GM12878 (cell line): ENCODE results near the gene CCDC97. TPM values are rescaled to one million over a fixed set of nuclear protein-coding genes. Genes with fewer than 3 reads are reported as not detected.

Experiments
- CBFB ChIP-seq: IDR thresholded peaks from 2 replicates; pipeline ENCODE4 v1.6.1; 2016; ENCODE audit warnings: antibody characterized with exemption, low read depth
- CEBPZ ChIP-seq: fragments of 150-350 bp; IDR thresholded peaks from 2 replicates; pipeline ENCODE4 v1.6.1; 2016; ENCODE audit warnings: low read depth, low read length
- EED ChIP-seq: sonication (generic); IDR thresholded peaks from 2 replicates; pipeline ENCODE4 v1.6.1; 2016; ENCODE audit warnings: antibody characterized with exemption, low read depth
- EP300 ChIP-seq, 2 experiments: fragments of 150-350 bp in 1 of 2; IDR thresholded peaks; 2 replicates each; pipeline ENCODE4 v1.6.1; 2011 to 2012; ENCODE audit warnings: low read depth in 2 of 2, low read length in 2 of 2, borderline replicate concordance in 1 of 2, improper control_type of control experiment in 1 of 2, inconsistent platforms in 1 of 2; ENCODE audit not compliant: control insufficient read depth in 1 of 2
- GABPA ChIP-seq: IDR thresholded peaks from 2 replicates; pipeline ENCODE4 v1.6.1; 2014; ENCODE audit warnings: antibody characterized with exemption, low read depth, mild to moderate bottlenecking, inconsistent platforms
- KDM1A ChIP-seq: fragments of 200-600 bp; sonication (generic); IDR thresholded peaks from 2 replicates; pipeline ENCODE4 v1.6.1; 2016; ENCODE audit warnings: borderline replicate concordance
- MEF2A ChIP-seq: IDR thresholded peaks from 2 replicates; pipeline ENCODE4 v1.6.1; 2011; ENCODE audit warnings: low read depth, mild to moderate bottlenecking, low read length, moderate library complexity; ENCODE audit not compliant: insufficient read depth
- NKRF ChIP-seq: fragments of 450-650 bp; conservative IDR thresholded peaks from 2 replicates; pipeline ENCODE4 v1.6.1; 2017; ENCODE audit warnings: mild to moderate bottlenecking, moderate library complexity
- PAX8 ChIP-seq: fragments of 450-650 bp; IDR thresholded peaks from 2 replicates; pipeline ENCODE4 v1.6.1; 2017; ENCODE audit warnings: mild to moderate bottlenecking, moderate library complexity
- PBX3 ChIP-seq: IDR thresholded peaks from 2 replicates; pipeline ENCODE4 v1.6.1; 2011; ENCODE audit warnings: mild to moderate bottlenecking, low read depth, low read length, moderate library complexity; ENCODE audit not compliant: insufficient replicate concordance
- PML ChIP-seq: IDR thresholded peaks from 2 replicates; pipeline ENCODE4 v1.6.1; 2012; ENCODE audit warnings: low read length, inconsistent platforms
- POLR2AphosphoS2 ChIP-seq: IDR thresholded peaks from 2 replicates; pipeline ENCODE4 v1.6.1; 2011; ENCODE audit warnings: low read depth, mild to moderate bottlenecking, low read length, improper control_type of control experiment, moderate library complexity
- SIN3A ChIP-seq: IDR thresholded peaks from 2 replicates; pipeline ENCODE4 v1.6.1; 2012; ENCODE audit warnings: low read depth, low read length, improper control_type of control experiment
- SP1 ChIP-seq: IDR thresholded peaks from one replicate; pipeline ENCODE4 v1.6.1; 2011; ENCODE audit warnings: low read depth, low read length
- SUPT20H ChIP-seq: IDR thresholded peaks from 2 replicates; pipeline ENCODE4 v1.6.1; 2011; ENCODE audit warnings: low read depth, mild to moderate bottlenecking, low read length, moderate library complexity, borderline replicate concordance; ENCODE audit not compliant: control insufficient read depth
- ZBTB11 ChIP-seq: fragments of 450-650 bp; formaldehyde crosslinking; IDR thresholded peaks from 2 replicates; pipeline ENCODE4 v1.5.0; 2022; ENCODE audit warnings: mild to moderate bottlenecking, missing genetic modification characterization
- ZNF217 ChIP-seq: fragments of 450-650 bp; IDR thresholded peaks from 2 replicates; pipeline ENCODE4 v1.6.1; 2017; ENCODE audit warnings: antibody characterized with exemption, mild to moderate bottlenecking
- ZZZ3 ChIP-seq: IDR thresholded peaks from 2 replicates; pipeline ENCODE4 v1.6.1; 2011; ENCODE audit warnings: low read depth; ENCODE audit not compliant: control insufficient read depth, insufficient read length
- polyA plus RNA-seq, 11 experiments: library from polyadenylated mRNA; depleted of rRNA in 4 of 11; unstranded in 6 of 11; stranded (reverse) in 5 of 11; fragments of >200 nt; fragmentation: Nextera tagmentation in 4 of 11; fragmentation: Illumina TruSeq in 1 of 11; extraction: Ambion mirVana in 4 of 11; extraction: Trizol in 1 of 11; gene quantifications; 1 replicate in 1 of 11; 2 replicates in 10 of 11; pipeline versions ENCODE4 v1.2.1 to v1.2.3, GENCODE V29; 2011 to 2016; ENCODE audit warnings: inconsistent platforms in 2 of 11, missing spikeins in 2 of 11, low read depth in 1 of 11
- total RNA-seq, 4 experiments: library from RNA; depleted of rRNA in 3 of 4; stranded (reverse); fragments of >200 nt in 3 of 4; fragmentation: Illumina TruSeq in 1 of 4; extraction: Trizol in 1 of 4; gene quantifications; 2 replicates each; pipeline versions ENCODE4 v1.2.1 to v1.2.3, GENCODE V29; 2013 to 2021

The CCDC97 gene
- total and polyA plus RNA-seq, 10 of the 15 experiments (the other 5 are each of a cell fraction or from before 2014, with no cell fraction given) = 1.8 to 34.1 (median 18.8) TPM

GRCh38 chr19:41263850-41264580 lies 46.0 kb upstream of the CCDC97 start, which contains the start of gene HNRNPUL1 (continued):
- TF ChIP-seq NKRF (peak; percentile 86; the same call in 1 of the 2 replicates), POLR2AphosphoS2 (no peak; the same call in 1 of the 2 replicates), GABPA (peak; percentile 85), SUPT20H (no peak), ZNF217 (no peak), ZBTB11 (CRISPR knock-in tag) (no peak), EP300 (IDR thresholded peaks at IDR 0.05; ENCODE audit: borderline replicate concordance in 1 of 2, control insufficient read depth in 1 of 2, low read depth in 2 of 2, low read length in 2 of 2) (peak in 1 of 2 experiments; percentile 47; a peak in 1 of 4 replicates), SP1 (peak; percentile 97), PBX3 (peak; percentile 18), KDM1A (no peak), PAX8 (peak; percentile 90; the same call in 1 of the 2 replicates), CBFB (peak; percentile 53; the same call in 1 of the 2 replicates), PML (no peak; the same call in 1 of the 2 replicates), CEBPZ (peak; percentile 82), MEF2A (peak; percentile 44; the same call in 1 of the 2 replicates), SIN3A (no peak), ZZZ3 (no peak), EED (no peak)
